Measurements from ENCODE around the gene SLC19A2. TPM values are rescaled to one million over a fixed set of nuclear protein-coding genes. Genes with fewer than 3 reads are reported as not detected.

SLC19A2 gene, protein sequence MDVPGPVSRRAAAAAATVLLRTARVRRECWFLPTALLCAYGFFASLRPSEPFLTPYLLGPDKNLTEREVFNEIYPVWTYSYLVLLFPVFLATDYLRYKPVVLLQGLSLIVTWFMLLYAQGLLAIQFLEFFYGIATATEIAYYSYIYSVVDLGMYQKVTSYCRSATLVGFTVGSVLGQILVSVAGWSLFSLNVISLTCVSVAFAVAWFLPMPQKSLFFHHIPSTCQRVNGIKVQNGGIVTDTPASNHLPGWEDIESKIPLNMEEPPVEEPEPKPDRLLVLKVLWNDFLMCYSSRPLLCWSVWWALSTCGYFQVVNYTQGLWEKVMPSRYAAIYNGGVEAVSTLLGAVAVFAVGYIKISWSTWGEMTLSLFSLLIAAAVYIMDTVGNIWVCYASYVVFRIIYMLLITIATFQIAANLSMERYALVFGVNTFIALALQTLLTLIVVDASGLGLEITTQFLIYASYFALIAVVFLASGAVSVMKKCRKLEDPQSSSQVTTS
- 19.3 and 21.4 TPM in 2 replicates for total RNA-seq

DNA sequence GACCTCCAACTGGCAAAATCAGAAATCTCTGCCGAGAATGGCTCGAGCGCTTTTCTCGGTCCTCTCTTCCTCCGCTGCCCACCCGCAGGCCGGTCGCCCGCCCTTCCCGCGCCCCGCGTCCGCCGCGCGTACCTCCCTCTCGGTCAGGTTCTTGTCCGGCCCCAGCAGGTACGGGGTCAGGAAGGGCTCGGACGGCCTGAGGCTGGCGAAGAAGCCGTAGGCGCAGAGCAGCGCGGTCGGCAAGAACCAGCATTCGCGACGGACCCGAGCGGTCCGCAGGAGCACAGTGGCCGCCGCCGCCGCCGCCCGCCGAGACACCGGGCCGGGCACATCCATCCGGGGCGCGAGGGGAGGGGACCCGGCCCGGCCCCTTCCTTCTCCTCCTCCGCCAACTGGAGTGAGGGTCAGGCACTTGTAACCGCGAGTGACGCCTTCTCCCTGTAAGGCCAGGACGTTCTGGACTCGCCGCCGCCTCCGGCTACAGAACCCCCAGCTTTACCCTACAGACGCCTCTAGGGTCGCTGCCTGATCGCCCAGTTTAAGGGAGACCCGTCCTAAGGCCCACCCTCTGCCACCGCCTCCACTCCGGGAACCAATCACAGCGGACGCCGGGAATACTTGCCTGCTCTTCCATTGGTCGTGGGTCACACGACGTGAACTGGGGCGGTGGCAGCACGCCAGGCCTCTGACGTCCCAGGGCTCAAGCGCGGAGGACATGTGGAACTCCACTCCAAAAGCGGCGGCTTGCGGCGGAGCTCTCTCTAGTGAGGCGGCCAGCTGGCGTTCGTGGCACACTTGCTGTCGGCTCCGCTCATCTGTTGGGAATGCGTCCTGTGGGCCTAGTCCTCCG is at the start of gene SLC19A2:
SLC19A2 (minus strand) TSS at position 514 of the 850 bp plus-strand sequence; CDS start at position 336, 178 bp downstream.

DNA sequence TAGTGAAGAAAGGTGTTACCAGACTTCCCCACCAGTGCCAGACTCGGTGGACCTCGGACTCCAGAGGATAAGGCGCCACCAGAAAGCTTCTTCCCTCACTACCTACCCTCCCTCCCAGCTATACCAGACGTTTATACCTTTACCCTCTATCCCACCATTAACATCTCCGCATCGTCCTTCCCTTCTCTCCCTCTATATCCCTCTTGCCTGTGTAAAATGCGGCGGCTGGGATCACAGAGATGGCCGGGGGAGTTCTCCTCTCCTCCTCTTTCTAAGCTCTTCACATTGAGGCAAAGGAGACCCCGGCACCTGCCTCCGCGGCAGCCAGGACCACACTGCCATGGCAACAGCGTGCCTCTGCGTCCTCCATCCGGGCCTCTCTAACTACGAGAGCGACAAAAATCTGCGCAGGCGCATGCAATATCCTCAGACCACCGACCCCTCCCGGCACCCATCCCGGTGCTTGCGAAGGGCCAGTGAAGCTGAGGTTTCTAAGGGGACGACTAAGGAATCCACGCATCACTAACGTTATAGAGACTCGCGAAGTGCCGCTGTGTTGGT is 58.6 kb downstream of the SLC19A2 start, which contains the start of gene CCDC181:
CCDC181 (minus strand) TSS at position 394 of the 561 bp plus-strand sequence. CDS start 2,547 bp downstream, outside the sequence.

Other genes with a start within 250 kb of the SLC19A2 start
- gene NME7, start 118.1 kb downstream of the SLC19A2 start, total RNA-seq = 28.1 and 34.7 TPM in 2 replicates
- 40.4 and 48.6 TPM in 2 replicates for gene BLZF1, start 117.7 kb downstream of the SLC19A2 start, total RNA-seq
- 0.59 and 1.4 TPM in 2 replicates for gene CCDC181, start 58.5 kb downstream of the SLC19A2 start, total RNA-seq
- gene F5, start 100.5 kb upstream of the SLC19A2 start, total RNA-seq = under 0.01 and 0.09 TPM in 2 replicates
- gene SELP, start 144.2 kb upstream of the SLC19A2 start, total RNA-seq = not detected in 2 replicates
- gene SELL, start 225.7 kb upstream of the SLC19A2 start, total RNA-seq = not detected in 2 replicates
- not detected in 2 replicates for gene SELE, start 248.1 kb upstream of the SLC19A2 start, total RNA-seq